H1 (cell line): ENCODE measurements around the gene ADSS2. TPM values are rescaled to one million over a fixed set of nuclear protein-coding genes. Genes with fewer than 3 reads are reported as not detected.

Experiments
- CHD1 ChIP-seq: IDR thresholded peaks from 2 replicates; pipeline ENCODE4 v1.6.1; 2012; ENCODE audit warnings: low read depth, low read length, improper control_type of control experiment
- EZH2 ChIP-seq: fragments of 200-600 bp; sonication (generic); IDR thresholded peaks from 2 replicates; pipeline ENCODE4 v1.7.1; 2012; ENCODE audit warnings: low read depth, mild to moderate bottlenecking, moderate library complexity, low read length, inconsistent platforms; ENCODE audit not compliant: severe bottlenecking
- JUN ChIP-seq: IDR thresholded peaks from 2 replicates; pipeline ENCODE4 v1.6.1; 2011; ENCODE audit warnings: low read depth, mild to moderate bottlenecking, improper control_type of control experiment, low read length
- NRF1 ChIP-seq: IDR thresholded peaks from 2 replicates; pipeline ENCODE4 v1.6.1; 2011; ENCODE audit warnings: mild to moderate bottlenecking, low read depth, low read length, improper control_type of control experiment
- POLR2AphosphoS5 ChIP-seq: IDR thresholded peaks from 2 replicates; pipeline ENCODE4 v1.6.1; 2011; ENCODE audit warnings: low read depth, low read length
- RFX5 ChIP-seq: IDR thresholded peaks from 2 replicates; pipeline ENCODE4 v1.6.1; 2011; ENCODE audit warnings: low read depth, low read length, improper control_type of control experiment, borderline replicate concordance
- SIN3A ChIP-seq, 2 experiments: IDR thresholded peaks in 1 of 2; conservative IDR thresholded peaks in 1 of 2; 2 replicates each; pipeline ENCODE4 v1.6.1; 2011 to 2012; ENCODE audit warnings: low read length in 2 of 2, improper control_type of control experiment in 1 of 2, low read depth in 1 of 2, mild to moderate bottlenecking in 1 of 2
- SP1 ChIP-seq: IDR thresholded peaks from 2 replicates; pipeline ENCODE4 v1.6.1; 2011; ENCODE audit warnings: low read depth, low read length
- SUZ12 ChIP-seq: fragments of 200-600 bp; sonication (generic); IDR thresholded peaks from 2 replicates; pipeline ENCODE4 v1.6.1; 2012; ENCODE audit warnings: mild to moderate bottlenecking, inconsistent platforms, low read length, moderate library complexity, mixed read lengths
- TAF1 ChIP-seq: IDR thresholded peaks from 2 replicates; pipeline ENCODE4 v1.6.1; 2011; ENCODE audit warnings: mild to moderate bottlenecking, low read depth, low read length
- TCF12 ChIP-seq: IDR thresholded peaks from 2 replicates; pipeline ENCODE4 v1.6.1; 2011; ENCODE audit warnings: low read depth, mild to moderate bottlenecking, low read length
- YY1 ChIP-seq: IDR thresholded peaks from 2 replicates; pipeline ENCODE4 v1.6.1; 2011; ENCODE audit warnings: low read depth, mild to moderate bottlenecking, low read length
- polyA plus RNA-seq, 7 experiments: library from polyadenylated mRNA; depleted of rRNA in 3 of 7; stranded (reverse) in 5 of 7; unstranded in 2 of 7; fragments of >200 nt in 5 of 7; fragments of 200-250 nt in 2 of 7; gene quantifications; 1 replicate in 5 of 7; 2 replicates in 1 of 7; 4 replicates in 1 of 7; pipeline versions ENCODE4 v1.2.1 to v1.2.3, GENCODE V29; 2011 to 2013; ENCODE audit warnings: missing spikeins in 2 of 7, mixed read lengths in 2 of 7
- total RNA-seq: library from RNA; stranded (reverse); fragmentation: NEBNext Ultra II Directional; extraction: Animal tissue kit (Norgen Biotek cat#: 25700); gene quantifications from 2 replicates; pipeline ENCODE4 v1.2.1, GENCODE V29; 2021
- TF ChIP-seq, protein P1 (sequence below): fragments of 300-600 bp; sonication (generic); IDR thresholded peaks from 2 replicates; pipeline ENCODE4 v1.7.1; 2012; ENCODE audit warnings: low read length, moderate library complexity, mild to moderate bottlenecking, inconsistent platforms; ENCODE audit not compliant: insufficient replicate concordance

Gene ADSS2
- total and polyA plus RNA-seq, 2 of the 8 experiments (the other 6 are each of a cell fraction or from before 2014, with no cell fraction given): 29.8 to 108 TPM

DNA sequence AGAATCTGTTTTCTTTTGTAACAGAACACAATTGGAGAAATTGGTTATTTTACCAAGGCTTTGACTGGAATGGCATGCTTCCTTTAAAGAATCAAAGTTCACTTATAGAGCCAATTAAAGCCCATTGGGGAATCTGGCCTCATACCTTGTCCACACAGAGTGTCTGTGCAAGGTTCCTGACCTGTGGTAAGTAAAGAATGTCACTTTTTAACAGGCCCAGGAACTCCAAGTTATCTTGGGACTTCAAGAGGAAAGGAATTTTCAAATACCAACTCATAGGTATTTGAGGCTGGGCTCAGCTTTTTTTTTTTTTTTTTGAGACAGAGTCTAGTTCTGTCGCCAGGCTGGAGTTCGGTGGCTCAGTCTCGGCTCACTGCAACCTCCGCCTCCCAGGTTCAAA lies 7.1 kb upstream of the ADSS2 start (continued):
- TF ChIP-seq, protein P1, sequence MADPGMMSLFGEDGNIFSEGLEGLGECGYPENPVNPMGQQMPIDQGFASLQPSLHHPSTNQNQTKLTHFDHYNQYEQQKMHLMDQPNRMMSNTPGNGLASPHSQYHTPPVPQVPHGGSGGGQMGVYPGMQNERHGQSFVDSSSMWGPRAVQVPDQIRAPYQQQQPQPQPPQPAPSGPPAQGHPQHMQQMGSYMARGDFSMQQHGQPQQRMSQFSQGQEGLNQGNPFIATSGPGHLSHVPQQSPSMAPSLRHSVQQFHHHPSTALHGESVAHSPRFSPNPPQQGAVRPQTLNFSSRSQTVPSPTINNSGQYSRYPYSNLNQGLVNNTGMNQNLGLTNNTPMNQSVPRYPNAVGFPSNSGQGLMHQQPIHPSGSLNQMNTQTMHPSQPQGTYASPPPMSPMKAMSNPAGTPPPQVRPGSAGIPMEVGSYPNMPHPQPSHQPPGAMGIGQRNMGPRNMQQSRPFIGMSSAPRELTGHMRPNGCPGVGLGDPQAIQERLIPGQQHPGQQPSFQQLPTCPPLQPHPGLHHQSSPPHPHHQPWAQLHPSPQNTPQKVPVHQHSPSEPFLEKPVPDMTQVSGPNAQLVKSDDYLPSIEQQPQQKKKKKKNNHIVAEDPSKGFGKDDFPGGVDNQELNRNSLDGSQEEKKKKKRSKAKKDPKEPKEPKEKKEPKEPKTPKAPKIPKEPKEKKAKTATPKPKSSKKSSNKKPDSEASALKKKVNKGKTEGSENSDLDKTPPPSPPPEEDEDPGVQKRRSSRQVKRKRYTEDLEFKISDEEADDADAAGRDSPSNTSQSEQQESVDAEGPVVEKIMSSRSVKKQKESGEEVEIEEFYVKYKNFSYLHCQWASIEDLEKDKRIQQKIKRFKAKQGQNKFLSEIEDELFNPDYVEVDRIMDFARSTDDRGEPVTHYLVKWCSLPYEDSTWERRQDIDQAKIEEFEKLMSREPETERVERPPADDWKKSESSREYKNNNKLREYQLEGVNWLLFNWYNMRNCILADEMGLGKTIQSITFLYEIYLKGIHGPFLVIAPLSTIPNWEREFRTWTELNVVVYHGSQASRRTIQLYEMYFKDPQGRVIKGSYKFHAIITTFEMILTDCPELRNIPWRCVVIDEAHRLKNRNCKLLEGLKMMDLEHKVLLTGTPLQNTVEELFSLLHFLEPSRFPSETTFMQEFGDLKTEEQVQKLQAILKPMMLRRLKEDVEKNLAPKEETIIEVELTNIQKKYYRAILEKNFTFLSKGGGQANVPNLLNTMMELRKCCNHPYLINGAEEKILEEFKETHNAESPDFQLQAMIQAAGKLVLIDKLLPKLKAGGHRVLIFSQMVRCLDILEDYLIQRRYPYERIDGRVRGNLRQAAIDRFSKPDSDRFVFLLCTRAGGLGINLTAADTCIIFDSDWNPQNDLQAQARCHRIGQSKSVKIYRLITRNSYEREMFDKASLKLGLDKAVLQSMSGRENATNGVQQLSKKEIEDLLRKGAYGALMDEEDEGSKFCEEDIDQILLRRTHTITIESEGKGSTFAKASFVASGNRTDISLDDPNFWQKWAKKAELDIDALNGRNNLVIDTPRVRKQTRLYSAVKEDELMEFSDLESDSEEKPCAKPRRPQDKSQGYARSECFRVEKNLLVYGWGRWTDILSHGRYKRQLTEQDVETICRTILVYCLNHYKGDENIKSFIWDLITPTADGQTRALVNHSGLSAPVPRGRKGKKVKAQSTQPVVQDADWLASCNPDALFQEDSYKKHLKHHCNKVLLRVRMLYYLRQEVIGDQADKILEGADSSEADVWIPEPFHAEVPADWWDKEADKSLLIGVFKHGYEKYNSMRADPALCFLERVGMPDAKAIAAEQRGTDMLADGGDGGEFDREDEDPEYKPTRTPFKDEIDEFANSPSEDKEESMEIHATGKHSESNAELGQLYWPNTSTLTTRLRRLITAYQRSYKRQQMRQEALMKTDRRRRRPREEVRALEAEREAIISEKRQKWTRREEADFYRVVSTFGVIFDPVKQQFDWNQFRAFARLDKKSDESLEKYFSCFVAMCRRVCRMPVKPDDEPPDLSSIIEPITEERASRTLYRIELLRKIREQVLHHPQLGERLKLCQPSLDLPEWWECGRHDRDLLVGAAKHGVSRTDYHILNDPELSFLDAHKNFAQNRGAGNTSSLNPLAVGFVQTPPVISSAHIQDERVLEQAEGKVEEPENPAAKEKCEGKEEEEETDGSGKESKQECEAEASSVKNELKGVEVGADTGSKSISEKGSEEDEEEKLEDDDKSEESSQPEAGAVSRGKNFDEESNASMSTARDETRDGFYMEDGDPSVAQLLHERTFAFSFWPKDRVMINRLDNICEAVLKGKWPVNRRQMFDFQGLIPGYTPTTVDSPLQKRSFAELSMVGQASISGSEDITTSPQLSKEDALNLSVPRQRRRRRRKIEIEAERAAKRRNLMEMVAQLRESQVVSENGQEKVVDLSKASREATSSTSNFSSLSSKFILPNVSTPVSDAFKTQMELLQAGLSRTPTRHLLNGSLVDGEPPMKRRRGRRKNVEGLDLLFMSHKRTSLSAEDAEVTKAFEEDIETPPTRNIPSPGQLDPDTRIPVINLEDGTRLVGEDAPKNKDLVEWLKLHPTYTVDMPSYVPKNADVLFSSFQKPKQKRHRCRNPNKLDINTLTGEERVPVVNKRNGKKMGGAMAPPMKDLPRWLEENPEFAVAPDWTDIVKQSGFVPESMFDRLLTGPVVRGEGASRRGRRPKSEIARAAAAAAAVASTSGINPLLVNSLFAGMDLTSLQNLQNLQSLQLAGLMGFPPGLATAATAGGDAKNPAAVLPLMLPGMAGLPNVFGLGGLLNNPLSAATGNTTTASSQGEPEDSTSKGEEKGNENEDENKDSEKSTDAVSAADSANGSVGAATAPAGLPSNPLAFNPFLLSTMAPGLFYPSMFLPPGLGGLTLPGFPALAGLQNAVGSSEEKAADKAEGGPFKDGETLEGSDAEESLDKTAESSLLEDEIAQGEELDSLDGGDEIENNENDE: no peak
- TF ChIP-seq SIN3A (conservative IDR thresholded peaks at IDR 0.05 in 1 of 2, IDR thresholded peaks at IDR 0.05 in 1 of 2; ENCODE audit: low read depth in 1 of 2, low read length in 2 of 2) (no peak), EZH2 (no peak), RFX5 (no peak), TAF1 (no peak), NRF1 (no peak), SUZ12 (no peak), TCF12 (no peak), CHD1 (no peak), POLR2AphosphoS5 (no peak), YY1 (no peak), JUN (no peak), SP1 (no peak)
